Measurements from ENCODE around the gene PLEKHS1. TPM values are rescaled to one million over a fixed set of nuclear protein-coding genes. Genes with fewer than 3 reads are reported as not detected.
"Not testable (repeated sequence)": the region's sequence is repeated elsewhere in the genome, so short reads cannot be mapped to it uniquely, and the experiment has no call there.

The PLEKHS1 gene
- total RNA-seq, 4 donors from 2014 or later, result not detected

DNA sequence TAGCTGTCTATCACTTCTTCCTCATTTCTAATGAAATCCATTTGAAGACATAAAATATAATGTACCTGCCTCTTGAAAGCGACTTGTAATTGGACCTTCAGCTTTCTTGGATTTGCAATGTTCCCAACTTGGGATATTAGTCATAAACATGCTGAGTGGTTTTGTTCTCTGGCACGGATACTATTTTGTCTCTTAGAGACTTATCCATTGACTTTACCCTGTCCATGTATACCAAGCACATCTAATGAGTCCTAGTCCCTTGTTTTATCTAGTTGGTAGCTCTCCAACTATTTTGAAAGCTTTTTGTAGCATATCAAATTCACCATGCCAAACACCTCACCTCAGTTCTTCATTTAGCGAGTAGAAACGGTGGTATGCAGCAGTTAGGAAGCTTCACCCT is 18.9 kb downstream of the PLEKHS1 start:
- TF ChIP-seq, protein P1, sequence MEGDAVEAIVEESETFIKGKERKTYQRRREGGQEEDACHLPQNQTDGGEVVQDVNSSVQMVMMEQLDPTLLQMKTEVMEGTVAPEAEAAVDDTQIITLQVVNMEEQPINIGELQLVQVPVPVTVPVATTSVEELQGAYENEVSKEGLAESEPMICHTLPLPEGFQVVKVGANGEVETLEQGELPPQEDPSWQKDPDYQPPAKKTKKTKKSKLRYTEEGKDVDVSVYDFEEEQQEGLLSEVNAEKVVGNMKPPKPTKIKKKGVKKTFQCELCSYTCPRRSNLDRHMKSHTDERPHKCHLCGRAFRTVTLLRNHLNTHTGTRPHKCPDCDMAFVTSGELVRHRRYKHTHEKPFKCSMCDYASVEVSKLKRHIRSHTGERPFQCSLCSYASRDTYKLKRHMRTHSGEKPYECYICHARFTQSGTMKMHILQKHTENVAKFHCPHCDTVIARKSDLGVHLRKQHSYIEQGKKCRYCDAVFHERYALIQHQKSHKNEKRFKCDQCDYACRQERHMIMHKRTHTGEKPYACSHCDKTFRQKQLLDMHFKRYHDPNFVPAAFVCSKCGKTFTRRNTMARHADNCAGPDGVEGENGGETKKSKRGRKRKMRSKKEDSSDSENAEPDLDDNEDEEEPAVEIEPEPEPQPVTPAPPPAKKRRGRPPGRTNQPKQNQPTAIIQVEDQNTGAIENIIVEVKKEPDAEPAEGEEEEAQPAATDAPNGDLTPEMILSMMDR (IDR thresholded peaks at IDR 0.05), result no peak
- DNase-seq (ENCODE audit: low spot score) (no peak), ATAC-seq (ENCODE audit: low FRiP score) (no peak)

DNA sequence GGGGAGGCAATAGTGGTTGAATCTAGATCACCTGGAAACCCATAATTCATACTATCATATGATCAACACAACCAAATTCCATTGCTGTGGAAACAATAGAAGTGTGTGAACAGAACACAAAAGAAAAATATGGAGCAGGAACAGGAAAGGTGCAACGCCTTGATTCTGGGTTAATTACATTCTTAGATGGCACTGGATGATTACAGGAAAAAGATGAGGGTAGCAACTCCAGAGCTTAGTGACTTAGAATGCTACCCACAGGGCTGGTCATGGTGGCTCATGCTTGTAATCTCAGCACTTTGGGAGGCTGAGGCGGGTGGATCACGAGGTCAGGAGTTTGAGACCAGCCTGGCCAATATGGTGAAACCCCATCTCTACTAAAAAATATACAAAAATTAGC is 19.6 kb downstream of the PLEKHS1 start:
- ATAC-seq (ENCODE audit: low FRiP score); DNase-seq (ENCODE audit: low spot score): not testable (repeated sequence)

DNA sequence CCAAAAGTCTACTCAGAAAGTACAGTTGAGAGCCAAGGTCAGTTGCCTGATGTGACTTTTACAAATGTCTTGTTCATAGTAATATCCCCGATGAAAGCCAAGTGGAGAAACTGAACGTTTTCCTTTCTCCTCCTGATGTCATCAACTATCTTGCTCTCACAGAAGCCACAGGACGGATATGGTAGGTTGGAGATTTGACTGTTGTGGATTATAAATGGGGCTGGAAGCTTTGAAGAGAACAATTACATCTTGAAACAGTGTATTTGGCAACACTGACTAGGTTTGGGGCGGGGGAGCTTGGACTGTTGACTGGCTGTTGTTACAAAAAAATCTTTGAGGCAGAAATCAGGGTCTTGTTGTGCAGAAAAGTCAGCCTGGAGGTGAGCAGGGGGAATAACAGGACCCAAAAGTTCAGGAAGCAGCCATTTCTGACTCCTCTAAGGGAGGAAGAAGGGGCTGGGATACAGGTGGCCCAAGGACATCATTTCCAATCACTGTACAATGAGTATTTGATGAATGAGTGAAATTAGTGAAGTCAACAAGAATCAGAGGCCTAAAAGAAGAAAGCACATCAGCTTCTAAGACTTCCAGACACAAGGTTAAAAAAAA is 24.3 kb downstream of the PLEKHS1 start:
- TF ChIP-seq, protein P1 (IDR thresholded peaks at IDR 0.05), result no peak
- DNase-seq (ENCODE audit: low spot score) (no peak), ATAC-seq (ENCODE audit: low FRiP score) (no peak)

DNA sequence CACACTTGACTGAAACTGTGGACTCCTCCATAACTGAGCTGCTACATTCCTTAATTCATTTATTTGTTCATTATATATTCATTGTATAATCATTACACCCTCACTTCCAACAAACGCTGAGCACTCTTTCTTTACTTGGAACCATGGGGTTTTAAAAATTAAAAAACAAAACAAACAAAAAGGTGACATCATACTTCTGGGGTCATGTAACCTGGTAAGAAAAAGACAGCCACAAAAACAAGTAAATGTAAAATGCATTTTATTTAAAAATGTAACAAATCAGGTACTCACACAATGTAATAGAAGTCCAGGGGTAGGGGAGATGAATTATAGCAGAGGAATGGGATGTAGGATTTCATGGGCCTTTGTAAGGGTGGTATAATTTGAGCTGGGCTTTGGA is 25.1 kb downstream of the PLEKHS1 start:
- no peak for DNase-seq (ENCODE audit: low spot score)
- ATAC-seq (ENCODE audit: low FRiP score), result no peak
- TF ChIP-seq, protein P1 (IDR thresholded peaks at IDR 0.05), result no peak

DNA sequence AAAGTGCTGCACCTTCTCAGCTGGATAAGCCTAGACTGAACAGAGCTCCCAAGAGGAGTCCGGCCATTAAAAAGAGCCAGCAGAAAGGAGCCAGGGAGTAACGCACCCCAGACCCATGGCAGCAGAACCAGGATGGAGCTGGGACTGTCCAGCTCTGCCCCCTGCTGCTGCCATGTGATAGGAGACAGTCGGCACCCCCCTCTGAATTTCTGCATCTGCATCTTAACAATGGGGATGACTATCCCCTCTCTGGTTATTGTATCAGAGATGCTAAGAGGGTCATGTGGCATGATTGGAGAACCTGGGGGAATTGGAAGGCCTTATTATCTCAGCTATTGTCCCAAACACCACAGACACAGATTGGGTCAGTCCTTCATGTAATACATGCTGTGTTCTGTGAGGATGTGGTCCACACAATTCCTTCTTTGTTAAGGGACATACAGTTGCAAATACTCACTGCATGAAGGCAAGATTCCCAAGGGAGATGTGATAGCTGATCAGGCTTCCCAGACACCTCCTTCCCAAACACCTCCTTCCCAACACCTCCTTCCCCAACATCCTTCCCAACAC is 29.3 kb downstream of the PLEKHS1 start:
- TF ChIP-seq, protein P1 (IDR thresholded peaks at IDR 0.05), result no peak
- ATAC-seq (ENCODE audit: low FRiP score) (no peak), DNase-seq (ENCODE audit: low spot score) (no peak)

DNA sequence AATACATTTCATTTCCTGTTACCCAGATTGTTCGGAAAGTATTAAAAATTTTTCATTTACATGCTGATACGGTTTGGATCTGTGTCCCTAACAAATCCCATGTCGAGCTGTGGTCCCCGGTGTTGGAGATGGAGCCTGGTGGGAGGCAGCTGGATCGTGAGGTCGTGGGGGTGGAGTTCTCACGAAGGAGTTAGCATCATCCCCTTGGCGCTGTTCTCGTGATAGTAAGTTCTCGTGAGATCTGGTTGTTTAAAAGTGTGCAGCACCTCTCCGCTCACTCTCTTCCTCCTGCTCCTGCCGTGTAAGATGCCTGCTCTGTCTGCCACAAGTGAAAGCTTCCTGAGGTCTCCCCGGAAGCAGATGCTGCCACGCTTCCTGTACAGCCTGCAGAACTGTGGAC is 30.9 kb downstream of the PLEKHS1 start:
- no peak for ATAC-seq (ENCODE audit: low FRiP score)
- DNase-seq (ENCODE audit: low spot score), result no peak
- TF ChIP-seq, protein P1 (IDR thresholded peaks at IDR 0.05), result no peak

DNA sequence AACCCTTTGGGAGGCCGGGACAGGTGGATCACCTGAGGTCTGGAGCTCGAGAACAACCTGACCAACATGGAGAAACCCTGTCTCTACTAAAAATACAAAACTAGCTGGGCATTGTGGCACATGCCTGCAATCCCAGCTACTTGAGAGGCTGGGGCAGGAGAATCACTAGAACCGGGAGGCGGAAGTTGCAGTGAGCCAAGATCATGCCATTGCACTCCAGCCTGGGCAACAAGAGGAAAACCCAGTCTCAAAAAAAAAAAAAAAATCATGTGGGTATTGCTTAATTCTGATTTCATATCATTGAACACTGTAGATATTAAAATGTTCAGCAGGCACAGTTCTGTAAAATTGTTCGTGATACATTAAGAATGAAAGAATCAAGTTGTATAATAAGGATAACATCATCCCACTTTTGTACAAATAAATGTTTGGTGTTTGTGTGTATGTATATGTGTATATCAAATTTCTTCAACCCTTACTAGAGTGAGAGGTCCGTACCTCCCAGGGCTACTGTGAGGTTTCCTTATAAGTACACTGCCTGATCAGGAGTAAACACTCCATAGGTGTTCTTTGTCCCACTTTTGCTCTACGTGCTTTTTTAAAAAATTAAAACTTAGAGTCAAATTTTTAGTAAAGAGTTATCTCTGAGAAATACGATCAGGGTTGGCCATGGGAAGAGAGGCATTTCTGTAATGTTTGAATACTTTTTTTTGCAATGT is 31.7 kb downstream of the PLEKHS1 start:
- TF ChIP-seq, protein P1 (IDR thresholded peaks at IDR 0.05), result no peak
- ATAC-seq (ENCODE audit: low FRiP score) (no peak), DNase-seq (ENCODE audit: low spot score) (no peak)
